ENCODE data around the gene LAMC1.

DNA sequence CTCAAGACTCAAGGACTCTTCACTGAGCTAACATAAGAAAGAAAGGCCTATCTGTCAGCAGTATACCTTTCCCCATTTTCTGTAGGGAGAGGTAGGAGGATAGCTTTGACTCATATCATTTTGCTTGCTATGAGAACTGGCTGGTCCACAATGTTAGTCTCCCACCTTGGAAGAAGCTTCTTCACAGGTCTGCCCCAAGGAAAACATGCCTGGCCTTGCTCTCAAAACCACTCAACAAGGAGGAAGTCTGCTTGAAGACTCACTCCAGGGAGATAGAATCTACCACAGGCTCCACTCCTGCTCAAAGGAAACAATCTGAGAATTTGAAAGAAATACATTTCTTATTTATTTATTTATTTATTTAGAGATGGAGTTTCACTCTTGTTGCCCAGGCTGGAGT is 29.5 kb upstream of the LAMC1 start:
- TF ChIP-seq, protein P1, sequence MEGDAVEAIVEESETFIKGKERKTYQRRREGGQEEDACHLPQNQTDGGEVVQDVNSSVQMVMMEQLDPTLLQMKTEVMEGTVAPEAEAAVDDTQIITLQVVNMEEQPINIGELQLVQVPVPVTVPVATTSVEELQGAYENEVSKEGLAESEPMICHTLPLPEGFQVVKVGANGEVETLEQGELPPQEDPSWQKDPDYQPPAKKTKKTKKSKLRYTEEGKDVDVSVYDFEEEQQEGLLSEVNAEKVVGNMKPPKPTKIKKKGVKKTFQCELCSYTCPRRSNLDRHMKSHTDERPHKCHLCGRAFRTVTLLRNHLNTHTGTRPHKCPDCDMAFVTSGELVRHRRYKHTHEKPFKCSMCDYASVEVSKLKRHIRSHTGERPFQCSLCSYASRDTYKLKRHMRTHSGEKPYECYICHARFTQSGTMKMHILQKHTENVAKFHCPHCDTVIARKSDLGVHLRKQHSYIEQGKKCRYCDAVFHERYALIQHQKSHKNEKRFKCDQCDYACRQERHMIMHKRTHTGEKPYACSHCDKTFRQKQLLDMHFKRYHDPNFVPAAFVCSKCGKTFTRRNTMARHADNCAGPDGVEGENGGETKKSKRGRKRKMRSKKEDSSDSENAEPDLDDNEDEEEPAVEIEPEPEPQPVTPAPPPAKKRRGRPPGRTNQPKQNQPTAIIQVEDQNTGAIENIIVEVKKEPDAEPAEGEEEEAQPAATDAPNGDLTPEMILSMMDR (conservative IDR thresholded peaks at IDR 0.05): no peak
- no peak for TF ChIP-seq ZFX (IDR thresholded peaks at IDR 0.05)
